Neural progenitor cell (in vitro differentiated cells): Measurements from ENCODE around the gene MARK4.

Experiments used
- CTCF ChIP-seq: fragments of 200-600 bp; sonication (generic); IDR thresholded peaks from 2 replicates; pipeline ENCODE4 v1.5.1; 2017; ENCODE audit warnings: antibody characterized with exemption, mild to moderate bottlenecking
- EZH2 ChIP-seq: fragments of 200-600 bp; sonication (generic); IDR thresholded peaks from 2 replicates; pipeline ENCODE4 v1.6.1; 2017; ENCODE audit warnings: antibody characterized with exemption, mild to moderate bottlenecking, moderate library complexity

GRCh38 chr19:45293682-45294081 is 42.6 kb downstream of the MARK4 start:
- no peak for TF ChIP-seq CTCF
- no peak for TF ChIP-seq EZH2
